GM12874 (cell line): ENCODE results near the gene MAN2A2.

Source experiments
- TF ChIP-seq, protein P1 (sequence below): IDR thresholded peaks from 2 replicates; pipeline ENCODE4 v1.5.1; 2011; ENCODE audit warnings: low read depth, mild to moderate bottlenecking, control low read depth, low read length, moderate library complexity; ENCODE audit not compliant: insufficient read depth

The MAN2A2 gene

DNA sequence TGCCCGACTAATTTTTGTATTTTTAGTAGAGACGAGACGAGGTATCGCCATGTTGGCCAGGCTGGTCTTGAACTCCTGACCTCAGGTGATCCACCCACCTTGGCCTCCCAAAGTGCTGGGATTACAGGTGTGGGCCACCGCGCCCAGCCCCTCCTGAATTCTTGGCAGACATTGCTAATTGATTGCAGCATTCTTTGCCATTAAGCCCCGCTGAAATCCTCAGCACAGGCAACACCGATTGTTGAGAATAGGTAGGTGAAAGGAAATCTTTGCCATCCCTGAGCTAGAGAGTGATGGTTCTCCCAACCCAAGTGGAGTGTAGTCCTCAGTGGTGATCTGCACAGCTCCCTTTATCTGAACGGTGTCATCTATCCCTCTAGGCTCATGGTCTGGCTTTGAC lies 1.6 kb downstream of the MAN2A2 start:
- TF ChIP-seq, protein P1, sequence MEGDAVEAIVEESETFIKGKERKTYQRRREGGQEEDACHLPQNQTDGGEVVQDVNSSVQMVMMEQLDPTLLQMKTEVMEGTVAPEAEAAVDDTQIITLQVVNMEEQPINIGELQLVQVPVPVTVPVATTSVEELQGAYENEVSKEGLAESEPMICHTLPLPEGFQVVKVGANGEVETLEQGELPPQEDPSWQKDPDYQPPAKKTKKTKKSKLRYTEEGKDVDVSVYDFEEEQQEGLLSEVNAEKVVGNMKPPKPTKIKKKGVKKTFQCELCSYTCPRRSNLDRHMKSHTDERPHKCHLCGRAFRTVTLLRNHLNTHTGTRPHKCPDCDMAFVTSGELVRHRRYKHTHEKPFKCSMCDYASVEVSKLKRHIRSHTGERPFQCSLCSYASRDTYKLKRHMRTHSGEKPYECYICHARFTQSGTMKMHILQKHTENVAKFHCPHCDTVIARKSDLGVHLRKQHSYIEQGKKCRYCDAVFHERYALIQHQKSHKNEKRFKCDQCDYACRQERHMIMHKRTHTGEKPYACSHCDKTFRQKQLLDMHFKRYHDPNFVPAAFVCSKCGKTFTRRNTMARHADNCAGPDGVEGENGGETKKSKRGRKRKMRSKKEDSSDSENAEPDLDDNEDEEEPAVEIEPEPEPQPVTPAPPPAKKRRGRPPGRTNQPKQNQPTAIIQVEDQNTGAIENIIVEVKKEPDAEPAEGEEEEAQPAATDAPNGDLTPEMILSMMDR: no peak

GRCh38 chr15:90905306-90906180 lies 2.4 kb downstream of the MAN2A2 start:
- TF ChIP-seq, protein P1: no peak

- TF ChIP-seq, protein P1: no peak
Measured at GRCh38 chr15:90906181-90906849, 3.2 kb downstream of the MAN2A2 start.

- TF ChIP-seq, protein P1: no peak
Measured at GRCh38 chr15:90907051-90907660, 4.1 kb downstream of the MAN2A2 start.

DNA sequence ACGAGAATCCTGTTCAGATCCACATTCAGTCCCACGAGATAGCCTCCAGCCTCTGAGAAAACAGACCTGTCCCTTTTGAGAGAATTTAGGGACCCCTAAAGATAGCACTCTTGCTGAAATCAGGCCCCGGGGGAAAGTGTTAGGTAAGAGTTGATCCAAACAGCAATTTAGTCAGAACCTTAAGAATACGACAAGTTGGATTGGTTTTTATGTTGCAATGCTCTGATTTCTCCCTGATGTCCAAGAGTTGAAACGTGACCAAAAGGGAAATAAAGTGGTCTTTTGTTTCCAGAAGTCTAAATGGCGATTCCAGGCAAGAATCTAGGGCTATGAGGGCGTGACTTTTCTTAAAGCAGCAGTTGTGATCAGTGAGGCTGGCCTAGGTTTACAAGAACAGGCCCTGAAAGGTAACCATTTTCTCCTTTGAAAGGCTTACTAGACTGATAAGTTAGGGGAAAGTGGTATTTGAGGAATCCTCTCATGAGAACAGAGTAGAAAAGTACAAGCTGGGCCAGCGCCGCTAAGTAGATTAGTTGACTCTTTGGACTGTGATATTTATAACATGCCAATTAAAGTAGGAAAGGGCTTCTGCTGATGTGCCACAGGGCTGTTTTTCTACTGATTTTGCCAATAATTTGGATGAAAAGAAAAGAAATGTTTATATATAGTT lies 4.9 kb downstream of the MAN2A2 start:
- TF ChIP-seq, protein P1: no peak

GRCh38 chr15:90909976-90910375 lies 6.9 kb downstream of the MAN2A2 start:
- TF ChIP-seq, protein P1: no peak
